Measurements from ENCODE around the gene VPS11.
A peak's percentile ranks its signal among the peaks of the same experiment; 100 is the strongest.

GRCh38 chr11:119026970-119027369, 40.6 kb upstream of the VPS11 start:
- no peak for TF ChIP-seq CTCF (IDR thresholded peaks at IDR 0.05)
- peak; percentile 30 to 60 for TF ChIP-seq POLR2A (IDR thresholded peaks at IDR 0.05)
